Prostate gland (tissue), 2 donors: ENCODE measurements around the gene NEURL1. TPM values are rescaled to one million over a fixed set of nuclear protein-coding genes. Genes with fewer than 3 reads are reported as not detected.

Experiments
- DNase-seq: peaks from one replicate; pipeline ENCODE4 v3.0.0-alpha.2; 2019; ENCODE audit warnings: low spot score
- H3K27ac ChIP-seq, 2 donors: fragments of 200-600 bp; sonication (generic); 2 replicates each; pipeline ENCODE4 v1.5.1; 2017 to 2019
- H3K27me3 ChIP-seq: fragments of 200-600 bp; sonication (generic); replicated peaks from 2 replicates; pipeline ENCODE4 v1.5.1; 2019; ENCODE audit not compliant: insufficient read depth
- H3K36me3 ChIP-seq, 2 donors: fragments of 200-600 bp; sonication (generic); 1 replicate in 1 of 2; 2 replicates in 1 of 2; pipeline versions ENCODE4 v1.5.1 to v1.8.1; 2017 to 2019
- H3K4me1 ChIP-seq: fragments of 200-600 bp; sonication (generic); replicated peaks from 2 replicates; pipeline ENCODE4 v1.5.1; 2019
- H3K4me3 ChIP-seq, 2 donors: fragments of 200-600 bp; sonication (generic); 2 replicates each; pipeline ENCODE4 v1.5.1; 2017 to 2019
- H3K9me3 ChIP-seq: fragments of 200-600 bp; sonication (generic); 2 replicates; pipeline ENCODE4 v1.5.1; 2017
- POLR2A ChIP-seq: fragments of 450-650 bp; IDR thresholded peaks from one replicate; pipeline ENCODE4 v1.6.1; 2016; ENCODE audit warnings: antibody characterized with exemption, mild to moderate bottlenecking
- POLR2AphosphoS5 ChIP-seq: sonication (generic); formaldehyde crosslinking; IDR thresholded peaks from one replicate; pipeline ENCODE4 v1.6.1; 2017; ENCODE audit warnings: antibody characterized with exemption
- WGBS: methylation state at CpG from one replicate; pipeline ENCODE4 v1.1.5; 2018; 5-methylcytosine and 5-hydroxymethylcytosine counted together
- intact Hi-C: fragments of 100-400 bp; cut with DNase I; formaldehyde crosslinking; loops from one replicate; pipeline ENCODE4 v1.14.2; 2022
- total RNA-seq, 2 donors: library from RNA; depleted of rRNA; stranded (reverse); fragments of >200 nt; gene quantifications; one replicate each; pipeline ENCODE4 v1.1.0, GENCODE V29; 2016
- TF ChIP-seq, protein P1 (sequence below), 4 experiments: fragments of 200-600 bp in 2 of 4; fragments of 450-650 bp in 2 of 4; sonication (generic) in 2 of 4; IDR thresholded peaks; 1 replicate in 3 of 4; 2 replicates in 1 of 4; pipeline ENCODE4 v1.5.1; 2016 to 2019; ENCODE audit warnings: antibody characterized with exemption in 4 of 4, mild to moderate bottlenecking in 2 of 4, moderate library complexity in 2 of 4

NEURL1 gene
- total RNA-seq, 2 donors from 2014 or later = 0.96 to 10.5 TPM

DNA sequence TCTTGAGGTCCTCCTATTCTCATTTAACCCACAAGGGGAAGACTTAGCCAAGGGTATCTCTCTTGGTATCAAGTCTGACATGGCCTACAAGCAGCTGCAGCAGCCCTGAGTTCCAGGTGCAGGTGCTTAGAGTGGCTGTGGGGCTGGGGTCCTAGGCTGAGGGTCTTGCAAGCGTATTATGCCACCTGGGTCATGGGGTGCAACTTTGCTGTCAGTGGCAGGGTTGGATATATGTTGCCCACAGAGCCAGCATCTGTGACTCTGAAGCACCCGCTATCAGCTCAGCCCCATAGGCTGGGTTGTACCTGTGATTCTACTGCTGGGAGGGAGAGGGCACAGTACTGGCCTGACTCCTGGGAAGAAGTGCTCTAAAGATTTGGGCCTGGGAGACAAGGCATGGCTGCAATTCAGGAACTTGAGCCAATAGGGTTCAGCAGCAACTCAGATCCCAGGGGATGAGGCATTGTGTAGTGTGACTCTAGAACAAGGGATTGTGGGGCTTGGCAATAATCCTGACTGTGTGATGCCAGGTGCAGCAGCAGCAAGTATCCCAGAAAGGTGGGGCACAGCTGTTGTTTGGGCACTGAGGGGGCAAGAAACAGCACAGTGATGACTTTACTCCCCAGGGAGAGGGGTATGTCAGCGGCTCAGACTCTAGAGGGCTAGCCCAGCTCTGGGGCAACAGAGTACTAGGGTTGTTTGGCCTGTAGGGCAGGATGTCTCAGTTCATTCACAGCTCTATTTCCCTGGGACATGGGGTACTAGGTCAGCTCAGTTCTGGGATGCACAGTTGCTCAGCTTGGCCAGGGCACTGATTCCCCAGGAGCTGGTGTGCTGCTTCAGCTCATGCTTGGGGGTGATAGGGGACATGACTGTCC, 41.4 kb downstream of the NEURL1 start:
- DNase-seq = no peak
- 91% methylated on average over 3 of the region's 3 CpGs for WGBS

GRCh38 chr10:103535595-103535994, 42.1 kb downstream of the NEURL1 start:
- Histone ChIP-seq H3K9me3 (no peaks in the 10 kb centered on the region), H3K4me3 (no peak overlapping the region), H3K27me3 (no peaks in the 10 kb centered on the region), H3K27ac (no peak overlapping the region), H3K4me1 (no peaks in the 10 kb centered on the region), H3K36me3 (no peaks in the 10 kb centered on the region)
- intact Hi-C loops = no loop called here
- no peak for DNase-seq
- TF ChIP-seq, protein P1, sequence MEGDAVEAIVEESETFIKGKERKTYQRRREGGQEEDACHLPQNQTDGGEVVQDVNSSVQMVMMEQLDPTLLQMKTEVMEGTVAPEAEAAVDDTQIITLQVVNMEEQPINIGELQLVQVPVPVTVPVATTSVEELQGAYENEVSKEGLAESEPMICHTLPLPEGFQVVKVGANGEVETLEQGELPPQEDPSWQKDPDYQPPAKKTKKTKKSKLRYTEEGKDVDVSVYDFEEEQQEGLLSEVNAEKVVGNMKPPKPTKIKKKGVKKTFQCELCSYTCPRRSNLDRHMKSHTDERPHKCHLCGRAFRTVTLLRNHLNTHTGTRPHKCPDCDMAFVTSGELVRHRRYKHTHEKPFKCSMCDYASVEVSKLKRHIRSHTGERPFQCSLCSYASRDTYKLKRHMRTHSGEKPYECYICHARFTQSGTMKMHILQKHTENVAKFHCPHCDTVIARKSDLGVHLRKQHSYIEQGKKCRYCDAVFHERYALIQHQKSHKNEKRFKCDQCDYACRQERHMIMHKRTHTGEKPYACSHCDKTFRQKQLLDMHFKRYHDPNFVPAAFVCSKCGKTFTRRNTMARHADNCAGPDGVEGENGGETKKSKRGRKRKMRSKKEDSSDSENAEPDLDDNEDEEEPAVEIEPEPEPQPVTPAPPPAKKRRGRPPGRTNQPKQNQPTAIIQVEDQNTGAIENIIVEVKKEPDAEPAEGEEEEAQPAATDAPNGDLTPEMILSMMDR (IDR thresholded peaks at IDR 0.05) = no peak
- TF ChIP-seq POLR2AphosphoS5 (no peak), POLR2A (no peak)
- WGBS = 90% methylated on average over 2 of the region's 2 CpGs

More for the DNA sequence above, 41.4 kb downstream of the NEURL1 start:
- Histone ChIP-seq H3K9me3 (no peaks in the 10 kb centered on the region), H3K27me3 (no peaks in the 10 kb centered on the region), H3K4me1 (no peaks in the 10 kb centered on the region), H3K4me3 (no peak overlapping the region), H3K27ac (no peak overlapping the region), H3K36me3 (no peaks in the 10 kb centered on the region)
- TF ChIP-seq POLR2AphosphoS5 (no peak), POLR2A (no peak)
- TF ChIP-seq, protein P1 (IDR thresholded peaks at IDR 0.05) = no peak
- intact Hi-C loops = no loop called here

- intact Hi-C loops = no loop called here
- H3K9me3 ChIP-seq = no peaks in the 10 kb centered on the region
- H3K27me3 ChIP-seq = no peaks in the 10 kb centered on the region
- peaks cover 4% of the 10 kb centered on the region for H3K4me1 ChIP-seq
- TF ChIP-seq POLR2A = no peak
- TF ChIP-seq POLR2AphosphoS5 = no peak
- TF ChIP-seq, protein P1 (IDR thresholded peaks at IDR 0.05) = no peak
- no peak for DNase-seq
- H3K36me3 ChIP-seq = no peaks in the 10 kb centered on the region
- H3K27ac ChIP-seq = no peak overlapping the region
- 60% methylated on average over 1 of the region's 1 CpG for WGBS
- H3K4me3 ChIP-seq = no peak overlapping the region
These were observed 46.2 kb downstream of the NEURL1 start for GRCh38 chr10:103539751-103540150.

- intact Hi-C loops = no loop called here
- Histone ChIP-seq H3K27me3 (no peaks in the 10 kb centered on the region), H3K4me3 (no peak overlapping the region), H3K36me3 (no peaks in the 10 kb centered on the region), H3K27ac (no peak overlapping the region), H3K9me3 (no peaks in the 10 kb centered on the region), H3K4me1 (peaks cover 4% of the 10 kb centered on the region)
- WGBS = 79% methylated on average over 4 of the region's 4 CpGs
- DNase-seq = no peak
- TF ChIP-seq POLR2AphosphoS5 (no peak), POLR2A (no peak)
- TF ChIP-seq, protein P1 (IDR thresholded peaks at IDR 0.05) = no peak
These were observed 47.2 kb downstream of the NEURL1 start for GRCh38 chr10:103540722-103541121.

DNA sequence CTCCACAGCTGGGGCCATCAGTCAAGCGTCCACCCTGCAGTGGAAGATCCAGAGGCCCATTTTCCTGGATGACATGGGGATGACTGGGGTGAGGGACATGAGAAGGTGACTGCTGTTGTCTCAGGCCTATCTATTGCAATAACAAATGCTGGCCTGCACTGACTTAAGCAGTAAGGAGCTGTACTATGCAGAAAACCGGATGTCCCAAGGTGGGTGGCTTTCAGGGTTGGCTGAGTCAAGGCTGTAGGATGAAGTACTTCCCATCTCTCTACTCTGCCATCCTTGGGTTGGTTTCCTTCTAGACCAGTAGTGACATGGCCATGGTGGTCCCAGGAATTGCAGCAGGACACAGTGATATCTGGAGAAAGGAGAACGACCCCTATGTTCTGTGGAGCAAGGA, 48.1 kb downstream of the NEURL1 start:
- TF ChIP-seq POLR2A (no peak), POLR2AphosphoS5 (no peak)
- TF ChIP-seq, protein P1 (IDR thresholded peaks at IDR 0.05) = no peak
- no peaks in the 10 kb centered on the region for H3K9me3 ChIP-seq
- intact Hi-C loops = no loop called here
- no peak overlapping the region for H3K27ac ChIP-seq
- peaks cover 4% of the 10 kb centered on the region for H3K4me1 ChIP-seq
- no peak overlapping the region for H3K4me3 ChIP-seq
- WGBS = 91% methylated on average over 3 of the region's 3 CpGs
- no peaks in the 10 kb centered on the region for H3K27me3 ChIP-seq
- no peak for DNase-seq
- H3K36me3 ChIP-seq = no peaks in the 10 kb centered on the region
